Measurements from ENCODE around the gene ADIPOR1.

Gene ADIPOR1

DNA sequence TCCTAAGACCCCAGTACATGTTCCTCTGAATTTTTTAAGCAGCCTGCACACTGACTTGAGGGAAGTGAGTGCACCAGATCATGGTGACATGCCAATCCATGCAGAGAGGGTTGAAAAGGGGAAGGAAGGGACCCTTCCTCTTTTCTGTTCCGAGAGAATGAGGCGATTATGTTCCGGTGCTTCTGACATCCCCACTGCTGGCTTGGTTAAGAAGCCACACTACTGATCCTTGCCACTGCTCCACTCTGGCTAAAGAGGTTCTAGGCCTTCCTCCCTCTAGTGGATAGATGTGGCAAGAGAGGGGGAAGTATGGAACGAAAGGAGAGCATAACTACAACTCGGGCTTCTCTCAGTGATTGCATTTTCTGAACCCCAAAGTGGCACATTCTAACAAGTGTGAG is 10.8 kb upstream of the ADIPOR1 start:
- DNase-seq: peak; percentile 55

- no peak for DNase-seq
Measured at GRCh38 chr1:202968351-202968750, 10.2 kb upstream of the ADIPOR1 start.

DNA sequence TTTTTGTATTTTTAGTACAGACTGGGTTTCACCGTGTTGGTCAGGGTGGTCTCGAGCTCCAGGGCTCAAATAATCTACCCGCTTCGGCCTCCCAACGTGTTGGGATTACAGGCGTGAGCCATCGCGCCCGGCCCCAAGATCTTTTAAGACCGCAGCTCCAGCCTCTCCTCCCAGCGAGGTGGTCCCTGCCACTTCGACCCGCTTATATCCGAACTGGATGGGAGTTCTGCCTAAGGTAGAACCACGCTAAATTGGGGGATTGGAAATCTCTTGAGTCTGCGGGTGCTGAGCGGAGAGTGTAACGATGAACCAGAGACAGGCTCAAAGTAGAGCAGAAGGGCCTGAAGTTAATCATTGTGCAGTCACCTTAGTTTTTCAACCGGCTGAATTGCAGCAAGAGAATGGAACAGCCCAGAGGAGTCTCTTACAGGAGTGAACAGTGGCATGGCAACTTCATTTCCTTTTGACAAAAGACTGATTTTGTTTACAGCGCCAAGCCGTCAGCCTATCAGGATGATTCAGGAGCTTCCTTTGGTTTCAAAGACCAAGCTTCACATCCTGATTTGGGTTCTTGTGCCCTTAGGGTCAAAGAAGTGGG is 9.7 kb upstream of the ADIPOR1 start:
- no peak for DNase-seq

- DNase-seq: no peak
Measured at GRCh38 chr1:202966006-202966898, 8.1 kb upstream of the ADIPOR1 start.

DNA sequence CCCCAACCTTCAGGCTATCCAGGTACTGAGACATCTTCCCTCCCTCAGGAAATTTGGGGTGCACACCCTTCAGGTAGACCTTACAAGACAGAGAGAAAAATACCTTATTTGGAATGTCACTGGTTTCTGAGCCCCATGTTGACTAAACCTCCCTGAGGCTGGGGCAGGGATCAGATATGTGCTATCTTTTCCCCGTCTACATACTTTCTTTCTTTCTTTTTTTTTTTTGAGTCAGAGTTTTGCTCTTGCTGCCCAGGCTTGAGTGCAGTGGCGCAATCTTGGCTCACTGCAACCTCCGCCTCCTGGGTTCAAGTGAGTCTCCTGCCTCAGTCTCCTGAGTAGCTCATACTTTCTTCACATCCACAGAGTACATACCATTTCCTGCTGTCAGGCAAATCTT is 7.3 kb upstream of the ADIPOR1 start:
- DNase-seq: no peak

DNA sequence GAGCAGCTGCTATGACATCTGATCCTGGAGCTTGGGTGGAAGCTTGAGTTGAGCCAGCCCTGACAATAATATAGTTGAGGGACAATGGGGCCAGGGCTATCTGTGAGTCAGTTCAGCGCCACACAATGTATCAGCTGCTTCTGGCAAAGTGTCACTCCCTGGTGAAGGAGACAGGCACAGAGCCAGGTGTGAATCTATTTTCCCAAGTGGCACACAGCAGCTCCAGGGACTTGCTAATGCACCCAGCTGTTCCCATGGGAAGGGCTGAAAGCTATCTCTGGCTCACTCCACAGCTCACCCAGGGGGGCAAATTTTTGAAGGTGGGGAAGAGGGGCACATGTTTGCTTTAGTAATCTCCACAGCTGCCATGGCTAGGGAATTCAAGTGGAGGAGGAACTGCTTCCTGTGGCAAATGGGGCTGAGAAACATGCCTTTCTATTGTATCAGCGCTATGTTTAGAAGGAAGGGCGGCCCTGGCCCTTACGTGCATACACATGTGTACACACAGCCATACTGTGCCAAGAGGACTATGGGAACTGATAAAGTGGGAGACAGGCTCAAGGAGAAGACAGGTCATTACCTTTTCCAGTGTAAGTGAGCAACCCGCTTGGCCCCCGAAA is 6.8 kb upstream of the ADIPOR1 start:
- peak; percentile 12 for DNase-seq

DNA sequence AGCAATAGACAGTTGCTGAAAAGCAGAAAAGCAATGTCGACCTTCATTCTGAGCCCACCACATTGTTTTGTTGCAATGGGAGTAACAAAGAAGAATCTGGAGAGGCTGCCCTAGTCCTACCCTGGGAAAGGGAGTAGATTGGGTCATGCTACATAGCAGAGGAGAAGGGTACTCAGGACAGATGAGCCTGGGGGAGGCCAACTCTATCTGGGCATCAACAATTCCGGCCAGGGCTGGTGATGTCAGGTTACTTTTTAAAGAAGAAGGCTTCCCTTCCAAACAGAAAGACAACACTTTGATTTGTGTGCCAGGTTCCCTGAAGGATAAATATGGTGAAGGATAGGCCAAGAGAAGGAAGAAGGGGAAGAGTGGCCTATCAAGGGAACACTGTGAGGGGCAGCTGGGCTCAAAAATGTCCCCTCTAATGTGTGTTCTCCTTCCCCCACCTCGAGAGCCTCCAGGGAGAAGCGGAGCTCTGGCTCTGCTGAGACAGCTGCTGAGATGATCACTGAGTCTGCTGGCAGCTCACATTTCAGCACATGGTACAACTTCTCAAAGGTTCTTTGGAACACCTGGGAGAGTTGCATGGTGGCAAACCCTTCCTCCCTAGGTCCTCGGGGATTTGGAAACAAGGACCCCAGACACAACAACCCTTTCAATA is 3.2 kb upstream of the ADIPOR1 start:
- DNase-seq: no peak

- DNase-seq: peak; percentile 29
Measured at GRCh38 chr1:202959276-202959620, 1.1 kb upstream of the ADIPOR1 start.

DNA sequence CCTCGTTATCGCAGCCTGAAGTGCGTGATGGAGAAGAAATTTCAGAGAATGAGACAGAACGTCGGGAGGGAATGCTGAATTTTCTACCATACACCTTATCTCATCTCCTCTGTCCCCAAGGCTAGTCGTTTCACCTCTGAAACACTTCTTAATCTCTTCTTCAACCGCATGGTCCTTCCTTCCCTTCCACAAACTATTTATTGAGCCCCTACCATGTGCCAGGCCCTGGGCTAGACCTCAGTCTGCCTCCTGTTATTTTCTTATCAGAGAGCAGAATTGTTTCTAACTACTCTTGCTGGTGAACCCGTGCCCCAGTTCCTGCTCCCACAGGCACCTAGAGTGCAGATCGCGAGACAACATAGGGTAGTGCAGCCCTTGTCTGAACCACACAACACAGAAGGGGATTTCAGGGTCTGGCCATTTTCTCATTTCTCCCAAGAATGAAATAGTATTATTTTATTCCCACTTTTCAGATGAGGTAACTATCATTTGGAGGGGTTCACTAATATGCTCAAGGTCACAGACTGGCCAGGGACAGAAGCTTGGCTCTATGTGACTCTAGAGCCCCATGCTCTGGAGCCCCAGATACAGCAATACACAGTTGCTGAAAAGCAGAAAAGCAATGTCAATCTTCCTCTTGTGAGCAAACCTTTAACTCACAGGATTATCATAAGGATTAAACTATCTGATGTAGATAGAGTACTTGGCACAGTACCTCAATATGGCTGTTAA is 598 bp upstream of the ADIPOR1 start:
- DNase-seq: no peak

- no peak for DNase-seq
Measured at GRCh38 chr1:202956969-202957368, 1.1 kb downstream of the ADIPOR1 start.

- no peak for DNase-seq
Measured at GRCh38 chr1:202954057-202954745, 3.9 kb downstream of the ADIPOR1 start.

GRCh38 chr1:202953392-202953791 is 4.7 kb downstream of the ADIPOR1 start:
- no peak for DNase-seq

- peak; percentile 21 for DNase-seq
Measured at GRCh38 chr1:202952818-202953217, 5.3 kb downstream of the ADIPOR1 start.

DNA sequence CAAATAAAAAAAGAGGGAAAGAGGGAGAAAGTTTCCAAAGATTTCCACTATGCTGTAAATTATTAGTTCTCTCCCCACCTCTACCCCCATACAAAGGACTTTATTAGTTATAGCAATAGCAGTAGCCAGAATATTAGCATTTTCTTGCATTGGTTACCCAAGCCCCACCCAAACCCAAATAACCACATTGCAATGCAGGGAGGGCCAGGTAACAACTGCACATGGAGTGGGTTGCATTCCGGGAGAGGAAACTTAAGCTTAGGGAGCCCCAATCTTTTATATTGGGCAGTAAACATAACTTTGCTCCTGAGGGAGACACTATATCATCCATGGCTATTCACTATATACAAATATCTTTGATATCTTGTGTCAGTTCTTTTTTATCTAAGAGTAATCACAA is 6.0 kb downstream of the ADIPOR1 start:
- no peak for DNase-seq

DNA sequence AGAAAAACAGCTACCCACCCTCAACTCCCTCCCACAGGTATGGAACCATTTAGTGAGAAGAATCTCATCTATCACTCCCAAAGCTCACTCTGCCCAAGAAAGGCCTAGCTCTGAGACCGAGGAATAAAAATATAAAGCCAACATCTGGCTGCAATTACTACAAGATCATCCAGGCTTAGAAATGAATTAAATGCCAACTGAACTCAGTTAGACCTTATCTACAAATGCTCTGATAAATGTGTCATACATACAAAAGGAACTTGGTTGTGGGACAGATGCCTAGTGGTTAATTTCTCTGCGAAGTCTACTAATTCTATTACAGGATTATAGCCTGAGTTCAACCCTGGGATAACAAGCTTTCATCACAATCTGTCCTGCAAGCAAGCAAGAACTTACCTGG is 6.7 kb downstream of the ADIPOR1 start:
- DNase-seq: no peak

DNA sequence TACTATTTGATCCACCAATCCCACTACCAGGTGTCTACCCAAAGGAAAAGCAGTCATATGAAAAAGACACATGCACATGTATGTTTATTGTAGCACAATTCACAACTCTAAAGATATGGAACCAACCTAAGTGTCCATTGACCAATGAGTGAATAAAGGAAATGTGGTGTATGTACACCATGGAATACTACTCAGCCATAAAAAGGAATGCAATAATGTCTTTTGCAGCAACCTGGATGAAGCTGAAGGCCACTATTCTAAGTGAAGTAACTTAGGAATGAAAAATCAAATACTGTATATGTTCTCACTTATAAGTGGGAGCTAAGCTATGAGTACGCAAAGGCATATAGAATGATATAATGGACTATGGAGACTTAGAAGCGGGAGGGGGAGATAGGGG is 12.6 kb downstream of the ADIPOR1 start:
- DNase-seq: no peak

DNA sequence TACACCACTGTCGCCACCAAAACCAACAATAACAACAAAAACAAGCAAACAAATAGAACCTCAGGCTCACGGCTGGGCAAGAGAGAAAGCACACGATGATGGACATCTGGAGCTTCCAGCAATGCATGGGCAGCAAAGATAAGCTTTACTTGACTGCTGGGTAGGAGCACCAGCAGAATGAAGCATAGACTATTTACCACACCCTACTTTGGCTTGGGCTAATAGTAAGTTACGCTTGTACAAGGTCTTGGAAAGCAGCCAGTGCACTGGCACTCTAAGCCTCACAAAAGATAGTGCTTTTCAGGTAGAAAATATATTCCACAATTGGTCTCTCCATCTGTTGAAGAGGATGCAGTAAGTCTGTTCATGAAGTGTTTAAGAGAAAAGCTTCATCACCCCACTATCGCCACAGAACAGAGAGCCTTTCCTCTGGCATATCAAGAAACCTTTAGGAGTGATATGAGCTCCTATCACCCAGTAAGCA is 13.6 kb downstream of the ADIPOR1 start:
- no peak for DNase-seq

DNA sequence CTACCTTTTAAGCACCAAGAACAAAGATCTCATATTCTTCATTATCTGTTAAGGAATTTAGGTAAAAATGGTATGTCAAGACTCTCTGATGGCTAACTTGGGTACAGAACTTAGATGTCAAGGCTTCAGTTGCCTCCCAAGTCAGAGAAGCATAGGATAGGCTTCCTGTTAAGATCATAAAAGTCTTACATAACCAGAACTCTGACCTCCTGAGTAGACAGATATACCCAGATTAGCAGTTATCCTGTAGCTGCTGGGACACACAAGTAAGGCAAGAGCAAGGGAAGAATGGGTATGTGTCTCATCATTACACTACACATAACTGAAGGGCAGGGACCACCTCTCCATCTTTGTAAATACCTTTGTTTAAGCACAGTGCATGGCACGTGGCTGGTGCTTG is 15.7 kb downstream of the ADIPOR1 start:
- DNase-seq: no peak

- DNase-seq: no peak
Measured at GRCh38 chr1:202941372-202941771, 16.7 kb downstream of the ADIPOR1 start.

DNA sequence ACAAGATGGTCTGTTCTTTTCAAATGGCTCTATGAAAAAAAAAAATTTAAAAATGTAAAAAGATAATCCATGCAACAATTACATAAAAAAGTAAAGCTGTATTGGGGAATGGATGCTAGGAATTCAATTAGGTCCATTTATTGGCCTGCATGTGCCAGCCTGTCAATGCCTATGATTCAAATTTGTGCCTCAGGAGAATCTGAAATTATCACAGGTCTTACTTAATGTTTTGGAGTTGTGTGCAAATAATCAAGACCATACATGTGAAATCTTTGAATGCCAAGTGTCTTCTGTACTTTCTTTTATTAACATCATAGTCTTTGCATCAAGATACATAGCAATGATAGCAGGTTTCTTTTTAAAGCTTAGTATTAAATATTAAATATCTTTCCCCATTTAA is 17.6 kb downstream of the ADIPOR1 start:
- DNase-seq: no peak

- DNase-seq: no peak
Measured at GRCh38 chr1:202938287-202938925, 19.7 kb downstream of the ADIPOR1 start.

Measured in fibroblast of skin of abdomen (primary cell).